Brain pericyte (primary cell): ENCODE data around the gene HNRNPDL.
"Not testable (repeated sequence)": the region's sequence is repeated elsewhere in the genome, so short reads cannot be mapped to it uniquely, and the experiment has no call there.

Source experiments
- DNase-seq: peaks from one replicate; pipeline ENCODE4 v3.0.0-alpha.2; 2012; ENCODE audit warnings: low read depth, low spot score

Gene HNRNPDL

GRCh38 chr4:82430193-82430963 lies at the start of gene HNRNPDL, which contains the start of gene ENOPH1:
Gene HNRNPDL (minus strand): TSS chr4:82430462. CDS start chr4:82429690, 772 bp downstream.
Gene ENOPH1 (plus strand): TSS chr4:82430590. CDS start chr4:82430830, 240 bp downstream.
- DNase-seq, result peak; percentile 77

GRCh38 chr4:82479562-82479961 lies 49.3 kb upstream of the HNRNPDL start:
- DNase-seq, result no peak

GRCh38 chr4:82477469-82477868 lies 47.2 kb upstream of the HNRNPDL start:
- not testable (repeated sequence) for DNase-seq

- DNase-seq, result not testable (repeated sequence)
Measured at GRCh38 chr4:82475931-82476330, 45.7 kb upstream of the HNRNPDL start.

GRCh38 chr4:82473621-82474164 lies 43.4 kb upstream of the HNRNPDL start:
- no peak for DNase-seq

- not testable (repeated sequence) for DNase-seq
Measured at GRCh38 chr4:82473080-82473479, 42.8 kb upstream of the HNRNPDL start.

GRCh38 chr4:82469791-82470345 lies 39.6 kb upstream of the HNRNPDL start:
- no peak for DNase-seq

- DNase-seq, result no peak
Measured at GRCh38 chr4:82467471-82467870, 37.2 kb upstream of the HNRNPDL start.

GRCh38 chr4:82463221-82463620 lies 33.0 kb upstream of the HNRNPDL start:
- no peak for DNase-seq

- DNase-seq, result peak; percentile 63
Measured at GRCh38 chr4:82462415-82462831, 32.2 kb upstream of the HNRNPDL start.

- no peak for DNase-seq
Measured at GRCh38 chr4:82461710-82462109, 31.4 kb upstream of the HNRNPDL start.

- DNase-seq, result no peak
Measured at GRCh38 chr4:82458729-82459128, 28.5 kb upstream of the HNRNPDL start.

GRCh38 chr4:82457266-82457665 lies 27.0 kb upstream of the HNRNPDL start:
- no peak for DNase-seq

GRCh38 chr4:82452026-82452425 lies 21.8 kb upstream of the HNRNPDL start:
- DNase-seq, result no peak

- no peak for DNase-seq
Measured at GRCh38 chr4:82450966-82451755, 20.9 kb upstream of the HNRNPDL start.

GRCh38 chr4:82447886-82448285 lies 17.6 kb upstream of the HNRNPDL start:
- no peak for DNase-seq

GRCh38 chr4:82439088-82439487 lies 8.8 kb upstream of the HNRNPDL start:
- DNase-seq, result no peak

- DNase-seq, result no peak
Measured at GRCh38 chr4:82437285-82438005, 7.2 kb upstream of the HNRNPDL start.

GRCh38 chr4:82436780-82437179 lies 6.5 kb upstream of the HNRNPDL start:
- DNase-seq, result no peak

- no peak for DNase-seq
Measured at GRCh38 chr4:82436130-82436529, 5.9 kb upstream of the HNRNPDL start.

GRCh38 chr4:82434949-82435348 lies 4.7 kb upstream of the HNRNPDL start:
- DNase-seq, result no peak
